GM19099 (cell line): ENCODE measurements around the gene RNPEPL1.

Experiments used
- POLR2A ChIP-seq: IDR thresholded peaks from 3 replicates; pipeline ENCODE4 v1.6.1; 2011; ENCODE audit warnings: low read depth; ENCODE audit not compliant: insufficient read length; ENCODE audit errors: extremely low read depth

The RNPEPL1 gene

GRCh38 chr2:240588006-240588655, 19.8 kb downstream of the RNPEPL1 start:
- TF ChIP-seq POLR2A, result no peak

- TF ChIP-seq POLR2A, result no peak
Observed at GRCh38 chr2:240588669-240589068, 20.4 kb downstream of the RNPEPL1 start.

DNA sequence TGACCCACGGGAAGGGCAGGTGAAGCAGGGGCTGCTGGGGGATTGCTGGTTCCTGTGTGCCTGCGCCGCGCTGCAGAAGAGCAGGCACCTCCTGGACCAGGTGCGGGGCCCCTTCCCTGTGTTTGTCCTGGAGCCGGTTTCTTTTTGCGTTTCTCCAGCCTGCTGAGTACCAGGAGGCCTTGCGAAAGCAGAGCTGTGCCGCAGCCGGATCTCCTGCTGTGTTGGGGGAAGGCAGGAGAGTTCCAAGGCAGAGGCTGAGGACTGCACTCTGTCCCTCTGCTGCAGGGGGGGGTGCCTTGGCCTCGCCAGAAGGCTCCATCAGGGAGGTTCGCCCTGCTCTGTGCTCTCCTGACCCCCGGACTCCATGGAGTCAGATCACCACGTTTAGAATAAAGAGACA, 21.1 kb downstream of the RNPEPL1 start:
- no peak for TF ChIP-seq POLR2A

GRCh38 chr2:240589850-240590525, 21.7 kb downstream of the RNPEPL1 start:
- TF ChIP-seq POLR2A, result no peak

DNA sequence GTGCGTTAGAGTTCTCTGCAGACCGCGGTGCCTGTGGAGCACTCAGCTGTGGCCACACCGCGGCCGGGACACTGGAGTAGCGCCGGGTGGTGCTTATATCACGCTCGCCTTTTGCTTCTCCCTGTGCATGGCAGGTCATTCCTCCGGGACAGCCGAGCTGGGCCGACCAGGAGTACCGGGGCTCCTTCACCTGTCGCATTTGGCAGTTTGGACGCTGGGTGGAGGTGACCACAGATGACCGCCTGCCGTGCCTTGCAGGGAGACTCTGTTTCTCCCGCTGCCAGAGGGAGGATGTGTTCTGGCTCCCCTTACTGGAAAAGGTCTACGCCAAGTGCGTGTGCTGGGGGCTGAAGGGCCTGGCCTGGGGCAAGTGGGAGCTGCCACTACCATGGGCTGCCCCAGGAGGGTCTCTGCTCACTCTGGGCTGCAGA, 22.4 kb downstream of the RNPEPL1 start:
- no peak for TF ChIP-seq POLR2A

GRCh38 chr2:240591226-240591625, 22.9 kb downstream of the RNPEPL1 start:
- no peak for TF ChIP-seq POLR2A

GRCh38 chr2:240591784-240592183, 23.5 kb downstream of the RNPEPL1 start:
- TF ChIP-seq POLR2A, result no peak

DNA sequence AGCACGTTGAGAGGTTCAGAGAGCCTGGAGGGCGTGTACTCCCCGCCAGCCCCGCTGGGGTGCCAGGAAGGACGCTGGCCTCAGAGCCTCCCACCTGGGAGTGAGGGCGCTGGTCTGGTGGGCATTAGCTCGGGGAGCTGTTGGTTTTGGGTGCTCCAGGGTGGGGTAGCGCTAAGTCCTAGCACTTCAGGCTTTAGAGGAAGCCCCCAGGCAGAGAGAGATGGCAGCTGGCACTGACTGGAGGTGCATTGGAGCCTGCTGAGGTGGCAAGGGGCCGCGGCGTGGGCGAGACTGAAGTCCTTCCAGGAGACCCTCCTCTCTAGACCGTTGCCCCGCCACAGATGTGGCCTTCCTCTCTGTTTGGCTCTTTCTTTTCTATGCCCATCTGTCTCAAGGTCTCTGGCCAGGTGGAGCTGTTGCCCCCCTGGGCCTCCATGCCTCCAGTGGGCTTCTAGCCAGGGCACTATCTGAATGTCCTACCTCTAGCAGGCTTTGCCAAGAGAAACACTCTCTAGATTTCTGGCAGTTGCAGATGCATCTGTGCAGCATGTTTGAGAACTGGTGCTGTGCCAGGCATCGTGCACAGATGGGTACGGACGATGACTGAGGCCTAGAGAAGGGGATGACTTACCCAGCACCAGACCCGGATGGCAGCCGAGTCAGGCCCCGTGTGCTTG, 24.9 kb downstream of the RNPEPL1 start:
- no peak for TF ChIP-seq POLR2A

GRCh38 chr2:240593703-240594451, 25.6 kb downstream of the RNPEPL1 start:
- TF ChIP-seq POLR2A, result no peak

DNA sequence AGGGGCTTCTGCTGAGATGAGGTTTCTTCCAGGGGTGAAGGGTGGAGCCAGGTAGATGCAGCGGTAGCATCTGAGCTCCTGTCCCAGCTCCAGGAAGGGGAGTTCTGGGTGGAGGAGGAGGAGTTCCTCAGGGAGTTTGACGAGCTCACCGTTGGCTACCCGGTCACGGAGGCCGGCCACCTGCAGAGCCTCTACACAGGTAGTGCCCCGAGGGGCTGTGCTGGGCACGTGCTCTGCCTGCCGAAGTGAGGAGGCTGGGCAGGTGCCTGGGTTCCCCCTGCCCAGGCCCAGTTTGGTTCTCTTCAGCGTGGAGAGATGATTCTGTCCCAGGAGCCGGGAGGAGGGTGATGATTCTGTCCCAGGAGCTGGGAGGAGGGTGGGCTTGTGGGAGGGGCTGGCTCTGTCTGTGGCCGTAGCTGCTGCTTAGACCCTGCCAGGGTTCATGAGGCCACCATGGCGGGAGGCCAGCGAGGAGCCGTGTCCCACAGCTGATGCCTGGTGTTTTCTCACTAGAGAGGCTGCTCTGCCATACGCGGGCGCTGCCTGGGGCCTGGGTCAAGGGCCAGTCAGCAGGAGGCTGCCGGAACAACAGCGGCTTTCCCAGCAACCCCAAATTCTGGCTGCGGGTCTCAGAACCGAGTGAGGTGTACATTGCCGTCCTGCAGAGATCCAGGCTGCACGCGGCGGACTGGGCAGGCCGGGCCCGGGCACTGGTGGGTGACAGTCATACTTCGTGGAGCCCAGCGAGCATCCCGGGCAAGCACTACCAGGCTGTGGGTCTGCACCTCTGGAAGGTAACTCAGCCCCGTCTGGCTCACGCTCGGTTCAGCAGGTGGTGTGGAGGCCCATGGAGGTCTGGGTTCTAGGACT, 26.5 kb downstream of the RNPEPL1 start:
- TF ChIP-seq POLR2A, result no peak

DNA sequence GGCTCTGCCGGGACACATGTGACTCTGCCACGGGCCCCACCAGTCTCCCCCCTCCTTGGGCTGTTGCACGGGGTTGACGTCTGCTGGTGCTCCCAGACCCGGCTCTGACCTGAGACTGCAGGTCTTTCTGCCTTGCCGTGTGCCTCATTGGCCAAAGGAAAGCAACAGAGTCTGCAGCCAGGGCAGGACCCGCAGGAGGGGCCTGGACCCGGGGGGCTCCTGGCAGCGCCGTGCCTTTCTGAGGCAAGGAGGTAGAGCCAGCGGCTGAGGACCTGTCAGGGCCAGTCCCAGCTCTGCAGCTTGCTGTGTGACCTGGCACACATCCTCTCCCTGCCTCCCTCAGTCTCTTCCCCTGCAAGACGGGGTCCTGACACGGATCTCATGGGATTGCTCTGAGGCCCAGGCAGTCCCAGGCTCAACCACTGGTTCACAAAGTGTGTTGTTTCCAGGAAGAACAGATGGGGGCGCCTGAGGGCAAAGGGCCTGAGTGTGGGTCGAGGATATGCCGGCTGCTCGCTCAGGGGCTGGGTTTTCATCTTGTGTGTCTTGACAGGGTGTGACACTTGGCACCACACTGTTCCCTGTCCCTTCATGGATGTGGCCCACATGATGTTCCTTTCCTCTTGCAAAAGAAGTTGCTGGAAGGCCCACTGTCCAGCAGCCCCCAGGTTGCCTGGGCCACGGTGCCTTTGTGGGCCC, 27.2 kb downstream of the RNPEPL1 start:
- TF ChIP-seq POLR2A, result no peak

DNA sequence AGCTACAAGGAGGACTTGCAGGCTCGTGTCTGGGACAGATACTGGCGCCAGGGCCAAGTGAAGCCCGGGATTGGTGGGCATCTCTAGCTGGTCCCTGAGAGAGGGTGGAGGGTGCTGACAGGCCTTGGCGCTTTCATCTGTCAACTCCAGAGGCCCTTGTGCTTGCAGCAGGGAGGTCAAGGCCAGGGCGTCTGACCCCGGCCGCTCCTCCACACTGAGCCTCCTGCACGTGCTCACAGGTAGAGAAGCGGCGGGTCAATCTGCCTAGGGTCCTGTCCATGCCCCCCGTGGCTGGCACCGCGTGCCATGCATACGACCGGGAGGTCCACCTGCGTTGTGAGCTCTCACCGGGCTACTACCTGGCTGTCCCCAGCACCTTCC, 27.8 kb downstream of the RNPEPL1 start:
- TF ChIP-seq POLR2A, result no peak

DNA sequence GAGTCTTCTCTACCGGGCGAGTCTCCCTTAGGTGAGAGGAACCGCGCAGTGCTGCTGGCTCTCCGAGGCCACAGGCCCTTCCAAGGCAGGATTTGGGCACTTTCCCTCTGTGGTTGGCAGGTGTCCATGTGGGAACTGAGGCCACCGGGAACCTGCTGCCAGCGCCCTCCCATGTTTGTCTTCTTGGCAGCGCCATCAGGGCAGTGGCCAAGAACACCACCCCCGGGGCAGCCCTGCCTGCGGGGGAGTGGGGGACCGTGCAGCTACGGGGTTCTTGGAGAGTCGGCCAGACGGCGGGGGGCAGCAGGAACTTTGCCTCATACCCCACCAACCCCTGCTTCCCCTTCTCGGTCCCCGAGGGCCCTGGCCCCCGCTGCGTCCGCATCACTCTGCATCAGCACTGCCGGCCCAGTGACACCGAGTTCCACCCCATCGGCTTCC, 28.2 kb downstream of the RNPEPL1 start:
- no peak for TF ChIP-seq POLR2A

- TF ChIP-seq POLR2A, result no peak
Observed at GRCh38 chr2:240597054-240597418, 28.8 kb downstream of the RNPEPL1 start.
